NCI-H1436 (cell line): ENCODE measurements around the gene TMEM150A.
"Not testable (repeated sequence)": the region's sequence is repeated elsewhere in the genome, so short reads cannot be mapped to it uniquely, and the experiment has no call there.

Experiments
- DNase-seq: peaks from one replicate; lab custom pipeline; 2025; lab: John Stamatoyannopoulos, UW

Gene TMEM150A

GRCh38 chr2:85593023-85593422, 9.5 kb downstream of the TMEM150A start:
- DNase-seq: no peak

- DNase-seq: not testable (repeated sequence)
Observed at GRCh38 chr2:85592299-85592698, 10.2 kb downstream of the TMEM150A start.

GRCh38 chr2:85591563-85591962, 10.9 kb downstream of the TMEM150A start:
- DNase-seq: no peak

GRCh38 chr2:85590950-85591349, 11.5 kb downstream of the TMEM150A start:
- DNase-seq: no peak

- no peak for DNase-seq
Observed at GRCh38 chr2:85589982-85590791, 12.3 kb downstream of the TMEM150A start.

GRCh38 chr2:85589181-85589580, 13.3 kb downstream of the TMEM150A start:
- no peak for DNase-seq

- DNase-seq: no peak
Observed at GRCh38 chr2:85588645-85589044, 13.9 kb downstream of the TMEM150A start.

GRCh38 chr2:85588236-85588635, 14.3 kb downstream of the TMEM150A start:
- no peak for DNase-seq

GRCh38 chr2:85585781-85586105, 16.8 kb downstream of the TMEM150A start:
- DNase-seq: no peak

GRCh38 chr2:85584857-85585780, 17.4 kb downstream of the TMEM150A start:
- no peak for DNase-seq

GRCh38 chr2:85584354-85584856, 18.1 kb downstream of the TMEM150A start, which contains the start of gene VAMP5:
TSS of gene VAMP5 (plus strand) at chr2:85584431. CDS start at chr2:85584491, 60 bp downstream.
- DNase-seq: no peak

- DNase-seq: no peak
Observed at GRCh38 chr2:85583667-85584353, 18.7 kb downstream of the TMEM150A start.

GRCh38 chr2:85582492-85582891, 20.0 kb downstream of the TMEM150A start:
- no peak for DNase-seq

GRCh38 chr2:85580206-85580605, 22.3 kb downstream of the TMEM150A start:
- no peak for DNase-seq

- DNase-seq: no peak
Observed at GRCh38 chr2:85579266-85579935, 23.1 kb downstream of the TMEM150A start.

GRCh38 chr2:85578243-85579180, 24.0 kb downstream of the TMEM150A start:
- no peak for DNase-seq

GRCh38 chr2:85577386-85578242, 24.9 kb downstream of the TMEM150A start, which contains the start of gene VAMP8:
TSS of gene VAMP8 (plus strand) at chr2:85577586. CDS start at chr2:85577647, 61 bp downstream.
- no peak for DNase-seq

- DNase-seq: no peak
Observed at GRCh38 chr2:85577063-85577385, 25.5 kb downstream of the TMEM150A start.

GRCh38 chr2:85575739-85576138, 26.8 kb downstream of the TMEM150A start:
- DNase-seq: no peak

GRCh38 chr2:85566265-85566664, 36.2 kb downstream of the TMEM150A start:
- no peak for DNase-seq
